ENCODE measurements around the gene MBD5.
A peak's percentile ranks its signal among the peaks of the same experiment; 100 is the strongest.

MBD5 gene

DNA sequence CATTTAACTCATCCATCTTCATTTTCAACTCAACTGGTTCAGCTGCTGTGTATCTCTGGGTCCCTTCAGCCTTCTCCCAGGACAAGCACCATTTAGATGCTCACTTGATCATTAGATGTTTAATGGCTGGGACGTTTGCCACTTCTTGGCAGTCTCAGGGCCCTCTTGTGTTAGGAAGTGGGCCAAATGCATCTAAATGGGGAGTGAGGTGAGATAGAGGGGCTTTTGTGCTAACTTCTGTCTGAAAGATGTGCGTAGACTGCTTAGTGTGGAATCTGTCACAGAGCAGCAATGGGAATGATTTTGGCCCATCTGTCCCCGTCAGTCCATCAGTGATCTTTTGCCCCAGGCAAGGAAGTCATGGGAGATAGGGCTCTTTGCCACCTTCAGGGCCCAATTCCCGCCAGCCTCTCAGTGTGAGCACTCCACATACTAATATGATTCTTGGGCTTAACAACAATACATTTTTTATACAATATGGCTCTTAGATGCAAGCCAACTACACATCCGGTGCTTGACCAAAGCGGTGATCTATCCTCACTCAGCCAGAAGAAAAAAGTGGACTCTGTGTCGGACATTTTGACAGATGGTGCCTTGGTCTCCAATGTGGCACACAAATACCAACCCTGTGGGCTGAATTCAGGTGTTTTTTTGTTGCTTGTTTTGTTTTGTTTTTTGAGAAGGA lies 528.0 kb downstream of the MBD5 start:
- no peak for DNase-seq (ENCODE audit: low read depth)

DNA sequence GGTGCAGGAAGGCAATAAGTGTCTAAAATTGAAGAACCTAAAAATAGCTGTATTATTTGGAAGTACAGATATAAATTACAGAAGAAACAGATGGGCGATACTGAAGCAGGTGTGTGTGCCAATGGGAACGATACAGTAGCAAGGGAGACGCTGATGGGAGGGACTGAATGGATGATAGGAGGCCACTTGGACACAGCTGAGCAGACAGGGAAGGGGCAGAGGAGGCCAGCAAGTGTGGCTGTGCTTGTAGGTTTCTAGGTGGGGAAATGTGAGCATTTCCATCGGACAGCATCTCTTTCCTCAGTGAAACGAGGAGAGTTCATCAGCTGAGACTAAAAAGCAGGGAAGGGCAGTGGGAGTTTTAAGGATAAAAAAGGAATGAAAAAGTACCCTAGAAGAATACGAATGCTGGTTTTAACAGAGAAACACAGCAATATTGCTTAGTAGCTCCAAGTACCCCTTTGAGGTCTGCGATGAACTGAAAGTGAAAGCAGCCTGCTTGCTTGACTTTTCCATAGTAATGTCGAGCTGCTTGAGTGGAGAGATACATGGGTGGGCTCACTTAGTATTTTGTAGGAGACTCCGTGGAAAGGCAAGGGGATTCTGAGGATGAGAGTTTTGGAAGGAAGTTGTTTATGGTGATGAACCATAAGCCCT lies 531.9 kb downstream of the MBD5 start:
- peak; percentile 15 for DNase-seq (ENCODE audit: low read depth)

DNA sequence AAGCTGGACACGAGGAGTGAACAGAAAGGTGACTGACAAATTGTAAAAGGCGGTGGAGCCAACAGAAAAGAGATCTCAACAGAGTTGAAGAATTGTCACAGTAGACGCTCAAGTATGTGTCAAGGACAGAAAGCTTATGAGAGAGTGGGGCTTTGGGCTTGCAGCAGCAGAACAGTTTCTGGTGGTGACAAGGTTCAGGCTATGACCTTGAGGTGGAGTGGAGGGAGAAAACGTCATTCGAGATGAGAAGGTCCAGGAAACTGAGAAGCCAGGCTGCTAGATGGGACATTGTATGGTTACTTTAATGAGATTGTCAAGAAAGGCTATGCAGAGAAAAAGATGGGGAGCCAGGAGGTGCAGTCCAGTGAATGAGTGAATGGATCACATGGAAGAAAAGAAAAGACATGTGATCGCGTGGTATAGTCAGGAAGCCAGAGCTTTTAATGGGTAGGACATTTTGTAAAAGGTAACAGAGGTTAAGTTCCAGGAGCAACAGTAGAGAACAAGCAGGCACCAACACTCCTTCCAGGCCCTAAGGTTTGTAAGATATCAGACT lies 532.5 kb downstream of the MBD5 start:
- DNase-seq (ENCODE audit: low read depth) = no peak

DNA sequence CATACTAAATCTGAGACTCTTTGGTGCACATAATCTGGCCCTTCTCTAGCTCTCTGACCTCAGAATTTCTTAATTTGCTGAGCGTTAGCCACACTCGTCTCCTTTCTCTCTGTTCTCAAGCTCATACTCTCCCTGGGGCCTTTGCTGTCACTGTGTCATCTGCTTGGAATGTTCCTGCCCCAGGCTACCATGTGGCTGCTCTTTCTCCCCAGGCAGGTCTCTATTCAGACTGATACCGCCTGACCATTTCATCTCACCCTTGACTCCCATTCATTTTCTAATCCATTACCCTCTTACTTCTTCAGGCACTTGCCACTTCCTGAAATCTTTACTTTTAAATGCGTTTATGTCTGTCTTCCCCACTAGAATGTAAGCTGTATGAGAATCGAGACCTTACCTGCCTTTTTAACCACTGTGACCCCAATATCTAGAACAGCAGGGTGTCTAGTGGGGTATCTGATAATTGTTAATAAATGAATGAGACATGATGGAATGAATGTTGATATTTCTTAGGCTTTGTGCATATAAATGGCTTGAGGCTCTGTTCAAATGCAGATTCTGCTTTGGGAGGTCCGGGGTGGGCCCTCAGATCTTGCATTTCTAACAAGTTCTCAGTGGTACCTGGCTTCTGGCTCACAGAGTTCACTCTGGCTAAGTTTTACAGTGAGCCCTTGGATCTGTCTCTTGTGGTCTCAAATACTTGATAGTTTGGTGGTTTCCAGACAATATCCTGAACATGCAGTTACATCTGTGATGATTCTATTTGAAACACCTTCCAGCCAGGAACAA lies 533.8 kb downstream of the MBD5 start:
- no peak for DNase-seq (ENCODE audit: low read depth)

DNA sequence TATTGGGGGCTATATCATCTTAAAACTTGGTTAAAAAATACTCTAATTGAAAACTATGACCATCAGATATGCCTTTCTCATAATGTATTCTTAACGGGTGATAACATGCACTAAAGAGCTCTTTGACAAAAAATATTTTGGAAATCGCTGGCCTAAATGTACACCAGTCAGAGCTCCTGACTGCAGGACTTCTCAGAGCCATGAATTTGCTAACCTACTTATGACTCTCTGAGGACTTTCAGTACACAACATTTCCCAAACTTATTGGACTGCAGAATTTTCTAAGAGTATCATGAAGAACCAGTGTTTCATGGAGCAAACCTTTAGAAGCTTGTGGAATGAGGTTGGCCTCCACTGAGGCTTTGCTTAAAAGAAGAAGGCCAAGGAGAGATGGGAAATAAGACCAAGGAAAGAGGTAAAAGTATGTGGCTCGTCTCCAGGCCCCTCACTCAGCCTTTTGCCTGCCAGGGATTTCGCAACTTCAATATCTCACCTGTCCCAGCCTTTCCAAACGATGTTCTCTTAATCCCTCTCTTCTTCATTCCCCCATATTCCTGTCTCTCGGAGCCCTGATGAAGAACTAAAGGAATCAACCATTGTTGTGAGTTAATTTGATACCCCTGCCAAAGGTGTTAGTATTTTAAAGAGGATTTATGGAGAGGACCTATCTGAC lies 534.9 kb downstream of the MBD5 start:
- DNase-seq (ENCODE audit: low read depth) = no peak

DNA sequence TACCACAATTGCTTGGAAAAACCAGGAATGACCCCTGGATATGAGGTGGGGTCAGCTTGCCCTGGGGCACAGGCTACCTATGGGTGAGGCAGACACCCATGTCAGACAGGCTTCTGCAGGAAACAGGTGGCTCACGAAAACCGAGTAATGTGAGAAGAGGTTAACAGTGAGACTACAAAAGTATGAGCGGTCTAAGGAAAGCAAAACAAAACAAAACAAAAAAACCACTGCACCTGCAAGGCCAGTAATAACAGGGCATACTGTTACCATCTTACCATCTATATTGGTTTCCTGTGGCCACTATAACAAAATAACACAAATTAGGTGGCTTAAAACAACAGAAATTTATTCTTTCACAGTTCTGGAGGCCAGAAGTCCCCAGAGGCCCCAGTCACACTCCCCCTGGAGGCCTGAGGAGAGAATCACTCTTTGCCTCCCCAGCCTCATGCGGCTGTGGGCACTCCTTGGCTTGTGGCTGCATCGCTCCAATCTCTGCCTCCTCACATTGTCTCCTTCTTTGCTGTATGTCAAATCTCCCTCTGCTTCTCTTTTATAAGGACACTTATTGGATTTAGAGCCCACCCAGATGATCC lies 537.0 kb downstream of the MBD5 start:
- no peak for DNase-seq (ENCODE audit: low read depth)

DNA sequence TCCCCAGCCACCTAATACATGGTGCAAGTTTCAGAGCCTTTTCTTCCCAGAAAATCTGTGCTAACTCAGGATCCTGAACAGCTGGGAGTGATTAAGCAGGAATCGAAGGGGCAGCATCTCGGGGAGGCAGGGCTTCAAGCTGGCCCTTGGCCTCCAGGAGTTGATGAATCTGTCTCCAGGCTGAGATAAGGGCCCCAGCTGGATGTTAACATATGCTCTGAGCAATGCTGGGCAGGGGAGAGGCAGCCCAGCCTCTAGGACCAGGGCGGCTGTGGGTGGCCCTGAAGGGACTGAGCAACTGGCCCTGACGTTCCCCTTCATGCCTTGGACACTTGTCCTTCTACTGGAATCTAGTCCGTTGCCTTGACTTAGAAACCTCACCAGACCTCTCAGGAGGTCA lies 539.6 kb downstream of the MBD5 start:
- DNase-seq (ENCODE audit: low read depth) = no peak

DNA sequence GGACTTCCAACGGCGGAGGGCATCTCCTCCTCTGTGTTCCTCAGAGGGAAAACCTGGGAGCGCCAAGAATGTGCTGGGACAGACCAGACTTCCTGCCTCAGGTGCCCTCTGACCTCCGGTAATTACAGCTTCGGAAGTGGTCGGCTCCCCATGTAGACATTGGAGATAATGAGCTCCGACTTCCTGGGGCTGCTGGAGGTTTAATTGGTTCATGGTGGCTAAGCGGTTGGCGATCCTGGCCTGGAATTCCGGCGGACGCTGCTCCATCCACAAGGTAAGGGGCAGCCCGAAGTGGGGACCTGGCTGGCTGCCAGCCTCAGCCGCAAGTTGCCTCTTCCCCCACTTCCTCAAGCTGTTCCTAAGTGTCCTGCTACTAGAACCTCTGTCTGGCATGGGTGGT lies 540.5 kb downstream of the MBD5 start:
- no peak for DNase-seq (ENCODE audit: low read depth)

DNA sequence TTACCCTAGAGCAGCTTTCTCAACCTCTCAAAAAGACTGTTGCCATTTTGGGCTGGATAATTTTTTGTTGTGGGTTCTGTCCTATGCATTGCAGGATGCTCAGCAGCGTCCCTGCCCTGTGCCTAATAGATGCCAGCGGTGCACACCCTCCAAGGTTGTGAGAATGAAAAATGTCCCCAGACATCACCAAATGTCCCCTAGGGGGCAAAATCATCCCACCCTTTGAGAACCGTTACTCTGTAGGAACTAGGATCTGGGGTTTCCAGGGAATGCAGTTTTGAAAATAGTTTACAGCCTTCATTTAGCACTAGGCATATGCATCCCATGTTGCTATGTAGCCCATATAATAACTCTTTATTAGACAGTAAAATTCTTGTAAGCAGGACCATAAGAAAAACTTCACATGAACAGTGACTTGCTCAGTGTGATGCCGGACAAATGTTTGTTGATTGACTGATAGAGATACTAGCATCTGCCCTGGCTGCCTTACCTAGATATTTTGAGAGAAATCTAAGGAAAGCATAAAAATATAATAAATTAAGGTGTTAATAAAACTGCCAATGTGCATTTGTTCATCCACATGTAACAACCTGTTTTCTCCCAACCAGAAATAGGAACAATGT lies 544.5 kb downstream of the MBD5 start:
- DNase-seq (ENCODE audit: low read depth) = no peak

Measured in activated gamma-delta T cell treated with anti-CD3 and anti-CD28 coated beads, Interleukin-2, amount 50 U/mL, for 16 hours (primary cell).